Tibial nerve (tissue), 4 donors: Measurements from ENCODE around the gene DACT2. TPM values are rescaled to one million over a fixed set of nuclear protein-coding genes. Genes with fewer than 3 reads are reported as not detected.

Source experiments
- DNase-seq, 2 donors: peaks; one replicate each; pipeline ENCODE4 v3.0.0-alpha.2; 2019; ENCODE audit warnings: low spot score in 2 of 2
- H3K27ac ChIP-seq, 4 donors: fragments of 200-600 bp; sonication (generic) in 3 of 4; one replicate each; pipeline ENCODE4 v1.5.1; 2017 to 2019; ENCODE audit warnings: mild to moderate bottlenecking in 1 of 4
- H3K27me3 ChIP-seq, 2 donors: fragments of 200-600 bp; sonication (generic) in 1 of 2; one replicate each; pipeline versions ENCODE4 v1.5.1 to v1.6.0; 2017 to 2019
- H3K36me3 ChIP-seq, 3 donors: fragments of 200-600 bp; sonication (generic); one replicate each; pipeline ENCODE4 v1.5.1; 2018 to 2019
- H3K4me1 ChIP-seq, 4 donors: fragments of 200-600 bp; sonication (generic) in 3 of 4; one replicate each; pipeline ENCODE4 v1.5.1; 2017 to 2019
- H3K4me3 ChIP-seq, 4 donors: fragments of 200-600 bp; sonication (generic) in 3 of 4; one replicate each; pipeline ENCODE4 v1.5.1; 2017 to 2019; ENCODE audit warnings: mild to moderate bottlenecking in 1 of 4, moderate library complexity in 1 of 4
- H3K9me3 ChIP-seq, 4 donors: fragments of 200-600 bp; sonication (generic) in 3 of 4; one replicate each; pipeline ENCODE4 v1.5.1; 2017 to 2019
- CTCF ChIP-seq, 5 experiments: fragments of 200-600 bp in 3 of 5; fragments of 450-650 bp in 2 of 5; sonication (generic) in 3 of 5; IDR thresholded peaks; one replicate each; pipeline ENCODE4 v1.5.1; 2016 to 2019; ENCODE audit warnings: antibody characterized with exemption in 5 of 5, mild to moderate bottlenecking in 3 of 5, moderate library complexity in 2 of 5
- EP300 ChIP-seq, 2 donors: sonication (generic); formaldehyde crosslinking; IDR thresholded peaks; one replicate each; pipeline ENCODE4 v1.6.1; 2017; ENCODE audit warnings: antibody characterized with exemption in 2 of 2, mild to moderate bottlenecking in 1 of 2
- POLR2A ChIP-seq, 2 donors: fragments of 450-650 bp; IDR thresholded peaks; one replicate each; pipeline ENCODE4 v1.6.1; 2017; ENCODE audit warnings: antibody characterized with exemption in 2 of 2, mild to moderate bottlenecking in 2 of 2, moderate library complexity in 2 of 2
- WGBS, 2 donors: methylation state at CpG; one replicate each; pipeline ENCODE4 v1.1.5; 2018; 5-methylcytosine and 5-hydroxymethylcytosine counted together
- total RNA-seq, 4 donors: library from RNA; depleted of rRNA; stranded (reverse); fragments of >200 nt; gene quantifications; one replicate each; pipeline ENCODE4 v1.1.0, GENCODE V29; 2016

The DACT2 gene
- total RNA-seq: 1 to 10 TPM in 2 of 4 donors, under 1 TPM in 1, not detected in 1; 0.30 to 1.5 (median 1.3) TPM

GRCh38 chr6:168319279-168320111, at the start of gene DACT2:
Gene DACT2 (minus strand): TSS chr6:168319777. CDS start chr6:168319633, 144 bp downstream.
- 3 to 5% methylated on average over 24 to 33 of the region's 92 CpGs for WGBS, 2 donors
- Histone ChIP-seq H3K4me1 (peaks cover 0 to 18% (median 0%) of the 10 kb centered on the region in 4 donors), H3K4me3 (peak within 1 kb of the TSS in 2 of 4 donors; percentile 20 to 39), H3K27me3 (peaks cover 0 to 23% of the 10 kb centered on the region in 2 donors), H3K36me3 (no peaks in the 10 kb centered on the region), H3K27ac (no peak within 1 kb of the TSS), H3K9me3 (peaks cover 0 to 19% (median 0%) of the 10 kb centered on the region in 4 donors)
- TF ChIP-seq POLR2A (IDR thresholded peaks at IDR 0.05) (no peak), CTCF (IDR thresholded peaks at IDR 0.05) (no peak), EP300 (IDR thresholded peaks at IDR 0.05) (no peak)
- no peak for DNase-seq

GRCh38 chr6:168368936-168369335, 49.4 kb upstream of the DACT2 start:
- H3K27me3 ChIP-seq: no peaks in the 10 kb centered on the region
- no peak overlapping the region for H3K4me3 ChIP-seq
- H3K36me3 ChIP-seq: no peaks in the 10 kb centered on the region
- peaks cover 0 to 6% (median 0%) of the 10 kb centered on the region in 4 donors for H3K9me3 ChIP-seq
- no peak for TF ChIP-seq EP300 (IDR thresholded peaks at IDR 0.05)
- no peak for TF ChIP-seq POLR2A (IDR thresholded peaks at IDR 0.05)
- no peak for DNase-seq
- 78 to 81% methylated on average over 7 of the region's 7 CpGs for WGBS, 2 donors
- H3K27ac ChIP-seq: no peak overlapping the region
- H3K4me1 ChIP-seq: peaks cover 0 to 8% (median 0%) of the 10 kb centered on the region in 4 donors

GRCh38 chr6:168368066-168368820, 48.7 kb upstream of the DACT2 start:
- no peak overlapping the region for H3K4me3 ChIP-seq
- TF ChIP-seq POLR2A (IDR thresholded peaks at IDR 0.05) (no peak), EP300 (IDR thresholded peaks at IDR 0.05) (no peak), CTCF (IDR thresholded peaks at IDR 0.05) (no peak)
- no peaks in the 10 kb centered on the region for H3K27me3 ChIP-seq
- H3K36me3 ChIP-seq: no peaks in the 10 kb centered on the region
- peaks cover 0 to 6% (median 0%) of the 10 kb centered on the region in 4 donors for H3K9me3 ChIP-seq
- no peak for DNase-seq
- 70% methylated on average over 12 of the region's 12 CpGs for WGBS, 2 donors
- H3K4me1 ChIP-seq: peaks cover 0 to 8% (median 0%) of the 10 kb centered on the region in 4 donors
- no peak overlapping the region for H3K27ac ChIP-seq

GRCh38 chr6:168367285-168367751, 47.7 kb upstream of the DACT2 start:
- Histone ChIP-seq H3K4me3 (no peak overlapping the region), H3K4me1 (peaks cover 0 to 8% (median 0%) of the 10 kb centered on the region in 4 donors), H3K27me3 (no peaks in the 10 kb centered on the region), H3K36me3 (no peaks in the 10 kb centered on the region), H3K27ac (no peak overlapping the region), H3K9me3 (peaks cover 0 to 6% (median 0%) of the 10 kb centered on the region in 4 donors)
- WGBS, 2 donors: 48 to 64% methylated on average over 10 to 11 of the region's 15 CpGs
- DNase-seq: no peak
- TF ChIP-seq POLR2A (IDR thresholded peaks at IDR 0.05): no peak
- TF ChIP-seq CTCF (IDR thresholded peaks at IDR 0.05): no peak
- TF ChIP-seq EP300 (IDR thresholded peaks at IDR 0.05): no peak

- Histone ChIP-seq H3K4me1 (peaks cover 0 to 8% (median 0%) of the 10 kb centered on the region in 4 donors), H3K9me3 (peaks cover 0 to 10% (median 0%) of the 10 kb centered on the region in 4 donors), H3K4me3 (no peak overlapping the region), H3K27me3 (no peaks in the 10 kb centered on the region), H3K36me3 (no peaks in the 10 kb centered on the region), H3K27ac (no peak overlapping the region)
- DNase-seq: no peak
- no peak for TF ChIP-seq POLR2A (IDR thresholded peaks at IDR 0.05)
- no peak for TF ChIP-seq EP300 (IDR thresholded peaks at IDR 0.05)
- no peak for TF ChIP-seq CTCF (IDR thresholded peaks at IDR 0.05)
- 94 to 96% methylated on average over 9 of the region's 9 CpGs for WGBS, 2 donors
Measured at GRCh38 chr6:168366473-168366872, 46.9 kb upstream of the DACT2 start.
